GM12801 (cell line): Measurements from ENCODE around the gene FBXO9.

Source experiments
- CTCF ChIP-seq: IDR thresholded peaks from one replicate; pipeline ENCODE4 v1.5.1; 2011; ENCODE audit warnings: control low read depth; ENCODE audit not compliant: insufficient read length; ENCODE audit errors: extremely low read depth

The FBXO9 gene

GRCh38 chr6:53070806-53071205, 5.6 kb downstream of the FBXO9 start:
- no peak for TF ChIP-seq CTCF

GRCh38 chr6:53074347-53074746, 9.1 kb downstream of the FBXO9 start:
- no peak for TF ChIP-seq CTCF

GRCh38 chr6:53080813-53081212, 15.6 kb downstream of the FBXO9 start:
- TF ChIP-seq CTCF = no peak

GRCh38 chr6:53086302-53086701, 21.1 kb downstream of the FBXO9 start:
- TF ChIP-seq CTCF = no peak

- TF ChIP-seq CTCF = no peak
These were observed 24.7 kb downstream of the FBXO9 start for GRCh38 chr6:53089948-53090347.

GRCh38 chr6:53090576-53090975, 25.4 kb downstream of the FBXO9 start:
- TF ChIP-seq CTCF = no peak

- TF ChIP-seq CTCF = no peak
These were observed 30.1 kb downstream of the FBXO9 start for GRCh38 chr6:53095270-53095669.

- TF ChIP-seq CTCF = no peak
These were observed 30.5 kb downstream of the FBXO9 start for GRCh38 chr6:53095716-53096115.
